ENCODE results near the gene GP1BB. TPM values are rescaled to one million over a fixed set of nuclear protein-coding genes. Genes with fewer than 3 reads are reported as not detected.

GP1BB gene
- total RNA-seq, 1 experiment from 2014 or later: 4.3 TPM

DNA sequence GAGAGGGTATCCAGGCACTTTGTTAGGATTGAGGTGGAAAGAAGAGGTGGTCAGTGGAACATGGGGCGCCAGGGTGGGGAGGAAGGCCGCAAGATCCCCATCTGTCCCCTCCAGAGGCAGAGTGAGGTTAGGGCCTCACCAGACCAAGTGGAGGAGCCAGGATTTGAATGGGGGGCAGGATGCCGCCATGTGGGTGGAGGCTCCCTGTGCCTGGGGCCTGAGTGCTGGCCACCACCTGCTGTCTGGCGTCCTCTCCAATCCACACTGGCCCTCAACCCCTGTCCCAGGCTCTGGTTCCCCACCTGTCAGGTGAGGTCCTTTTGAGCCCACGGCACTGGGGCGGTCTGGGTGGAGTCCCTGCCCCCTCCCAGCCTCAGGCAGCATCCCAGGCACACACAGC is 19.7 kb downstream of the GP1BB start:
- Mint-ChIP-seq H3K4me1 (0 out of 2 replicates have a peak, but pooled peaks cover 2% of the 10 kb centered on the region), H3K27ac (no peak overlapping the region), H3K4me3 (no peak overlapping the region), H3K9me3 (no peaks in the 10 kb centered on the region), H3K36me3 (no peaks in the 10 kb centered on the region), H3K27me3 (ENCODE audit: low read depth) (no peaks in the 10 kb centered on the region)
- CTCF ChIA-PET: interaction anchor here (1.3 to 4.4 kb wide), 3 partner anchors 12 to 64 kb away, joined by 4 to 42 read pairs (median 28); no protein-coding TSS in a partner anchor
- DNase-seq (ENCODE audit: low spot score) (no peak), ATAC-seq (no peak)
- POLR2A ChIA-PET: no interaction called here
- TF ChIP-seq, protein P1, sequence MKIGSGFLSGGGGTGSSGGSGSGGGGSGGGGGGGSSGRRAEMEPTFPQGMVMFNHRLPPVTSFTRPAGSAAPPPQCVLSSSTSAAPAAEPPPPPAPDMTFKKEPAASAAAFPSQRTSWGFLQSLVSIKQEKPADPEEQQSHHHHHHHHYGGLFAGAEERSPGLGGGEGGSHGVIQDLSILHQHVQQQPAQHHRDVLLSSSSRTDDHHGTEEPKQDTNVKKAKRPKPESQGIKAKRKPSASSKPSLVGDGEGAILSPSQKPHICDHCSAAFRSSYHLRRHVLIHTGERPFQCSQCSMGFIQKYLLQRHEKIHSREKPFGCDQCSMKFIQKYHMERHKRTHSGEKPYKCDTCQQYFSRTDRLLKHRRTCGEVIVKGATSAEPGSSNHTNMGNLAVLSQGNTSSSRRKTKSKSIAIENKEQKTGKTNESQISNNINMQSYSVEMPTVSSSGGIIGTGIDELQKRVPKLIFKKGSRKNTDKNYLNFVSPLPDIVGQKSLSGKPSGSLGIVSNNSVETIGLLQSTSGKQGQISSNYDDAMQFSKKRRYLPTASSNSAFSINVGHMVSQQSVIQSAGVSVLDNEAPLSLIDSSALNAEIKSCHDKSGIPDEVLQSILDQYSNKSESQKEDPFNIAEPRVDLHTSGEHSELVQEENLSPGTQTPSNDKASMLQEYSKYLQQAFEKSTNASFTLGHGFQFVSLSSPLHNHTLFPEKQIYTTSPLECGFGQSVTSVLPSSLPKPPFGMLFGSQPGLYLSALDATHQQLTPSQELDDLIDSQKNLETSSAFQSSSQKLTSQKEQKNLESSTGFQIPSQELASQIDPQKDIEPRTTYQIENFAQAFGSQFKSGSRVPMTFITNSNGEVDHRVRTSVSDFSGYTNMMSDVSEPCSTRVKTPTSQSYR (CRISPR knock-in tag; IDR thresholded peaks at IDR 0.05): no peak
- no peak for TF ChIP-seq E2F1 (CRISPR knock-in tag; IDR thresholded peaks at IDR 0.05)
- TF ChIP-seq ZNF425 (CRISPR knock-in tag; conservative IDR thresholded peaks at IDR 0.05): no peak
- TF ChIP-seq NR2C2 (CRISPR knock-in tag; IDR thresholded peaks at IDR 0.05): no peak
- TF ChIP-seq, protein P2, sequence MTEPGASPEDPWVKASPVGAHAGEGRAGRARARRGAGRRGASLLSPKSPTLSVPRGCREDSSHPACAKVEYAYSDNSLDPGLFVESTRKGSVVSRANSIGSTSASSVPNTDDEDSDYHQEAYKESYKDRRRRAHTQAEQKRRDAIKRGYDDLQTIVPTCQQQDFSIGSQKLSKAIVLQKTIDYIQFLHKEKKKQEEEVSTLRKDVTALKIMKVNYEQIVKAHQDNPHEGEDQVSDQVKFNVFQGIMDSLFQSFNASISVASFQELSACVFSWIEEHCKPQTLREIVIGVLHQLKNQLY (CRISPR knock-in tag; IDR thresholded peaks at IDR 0.05): no peak
- TF ChIP-seq GABPB1 (CRISPR knock-in tag; IDR thresholded peaks at IDR 0.05): no peak
- no peak for TF ChIP-seq ZNF396 (CRISPR knock-in tag; IDR thresholded peaks at IDR 0.05; ENCODE audit: borderline replicate concordance)
- TF ChIP-seq, protein P3, sequence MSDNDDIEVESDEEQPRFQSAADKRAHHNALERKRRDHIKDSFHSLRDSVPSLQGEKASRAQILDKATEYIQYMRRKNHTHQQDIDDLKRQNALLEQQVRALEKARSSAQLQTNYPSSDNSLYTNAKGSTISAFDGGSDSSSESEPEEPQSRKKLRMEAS (CRISPR knock-in tag; IDR thresholded peaks at IDR 0.05): no peak
- TF ChIP-seq CBFB (CRISPR knock-in tag; IDR thresholded peaks at IDR 0.05; ENCODE audit: low read depth): no peak
- no peak for TF ChIP-seq CREM (CRISPR knock-in tag; IDR thresholded peaks at IDR 0.05)
- no peak for TF ChIP-seq NFYB (CRISPR knock-in tag; conservative IDR thresholded peaks at IDR 0.05; ENCODE audit: low read depth)
- no peak for TF ChIP-seq NFATC4 (CRISPR knock-in tag; IDR thresholded peaks at IDR 0.05)
- TF ChIP-seq TCF7 (CRISPR knock-in tag; IDR thresholded peaks at IDR 0.05; ENCODE audit: low read depth): no peak
- no peak for TF ChIP-seq ZNF121 (CRISPR knock-in tag; IDR thresholded peaks at IDR 0.05)
- TF ChIP-seq FOXK1 (CRISPR knock-in tag; IDR thresholded peaks at IDR 0.05): no peak

- ATAC-seq (no peak), DNase-seq (ENCODE audit: low spot score) (no peak)
- Mint-ChIP-seq H3K27ac (no peak overlapping the region), H3K4me1 (0 out of 2 replicates have a peak, but pooled peaks cover 2% of the 10 kb centered on the region), H3K4me3 (no peak overlapping the region), H3K27me3 (ENCODE audit: low read depth) (no peaks in the 10 kb centered on the region), H3K36me3 (no peaks in the 10 kb centered on the region), H3K9me3 (no peaks in the 10 kb centered on the region)
- CTCF ChIA-PET: interaction anchor here (1.3 to 4.4 kb wide), 2 partner anchors 13 to 64 kb away, joined by 4 to 42 read pairs; no protein-coding TSS in a partner anchor
- POLR2A ChIA-PET: no interaction called here
- no peak for TF ChIP-seq E2F4 (CRISPR knock-in tag; IDR thresholded peaks at IDR 0.05; ENCODE audit: borderline replicate concordance, low read depth)
- no peak for TF ChIP-seq NFYB (CRISPR knock-in tag; conservative IDR thresholded peaks at IDR 0.05; ENCODE audit: low read depth)
- no peak for TF ChIP-seq ZNF396 (CRISPR knock-in tag; IDR thresholded peaks at IDR 0.05; ENCODE audit: borderline replicate concordance)
- TF ChIP-seq FOXJ3 (CRISPR knock-in tag; IDR thresholded peaks at IDR 0.05; ENCODE audit: borderline replicate concordance): no peak
- TF ChIP-seq ZNF263 (CRISPR knock-in tag; IDR thresholded peaks at IDR 0.05; ENCODE audit: low read depth): no peak
- TF ChIP-seq, protein P4, sequence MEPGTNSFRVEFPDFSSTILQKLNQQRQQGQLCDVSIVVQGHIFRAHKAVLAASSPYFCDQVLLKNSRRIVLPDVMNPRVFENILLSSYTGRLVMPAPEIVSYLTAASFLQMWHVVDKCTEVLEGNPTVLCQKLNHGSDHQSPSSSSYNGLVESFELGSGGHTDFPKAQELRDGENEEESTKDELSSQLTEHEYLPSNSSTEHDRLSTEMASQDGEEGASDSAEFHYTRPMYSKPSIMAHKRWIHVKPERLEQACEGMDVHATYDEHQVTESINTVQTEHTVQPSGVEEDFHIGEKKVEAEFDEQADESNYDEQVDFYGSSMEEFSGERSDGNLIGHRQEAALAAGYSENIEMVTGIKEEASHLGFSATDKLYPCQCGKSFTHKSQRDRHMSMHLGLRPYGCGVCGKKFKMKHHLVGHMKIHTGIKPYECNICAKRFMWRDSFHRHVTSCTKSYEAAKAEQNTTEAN (CRISPR knock-in tag; IDR thresholded peaks at IDR 0.05): no peak
- TF ChIP-seq, protein P5, sequence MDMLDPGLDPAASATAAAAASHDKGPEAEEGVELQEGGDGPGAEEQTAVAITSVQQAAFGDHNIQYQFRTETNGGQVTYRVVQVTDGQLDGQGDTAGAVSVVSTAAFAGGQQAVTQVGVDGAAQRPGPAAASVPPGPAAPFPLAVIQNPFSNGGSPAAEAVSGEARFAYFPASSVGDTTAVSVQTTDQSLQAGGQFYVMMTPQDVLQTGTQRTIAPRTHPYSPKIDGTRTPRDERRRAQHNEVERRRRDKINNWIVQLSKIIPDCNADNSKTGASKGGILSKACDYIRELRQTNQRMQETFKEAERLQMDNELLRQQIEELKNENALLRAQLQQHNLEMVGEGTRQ (CRISPR knock-in tag; IDR thresholded peaks at IDR 0.05): no peak
- TF ChIP-seq, protein P6, sequence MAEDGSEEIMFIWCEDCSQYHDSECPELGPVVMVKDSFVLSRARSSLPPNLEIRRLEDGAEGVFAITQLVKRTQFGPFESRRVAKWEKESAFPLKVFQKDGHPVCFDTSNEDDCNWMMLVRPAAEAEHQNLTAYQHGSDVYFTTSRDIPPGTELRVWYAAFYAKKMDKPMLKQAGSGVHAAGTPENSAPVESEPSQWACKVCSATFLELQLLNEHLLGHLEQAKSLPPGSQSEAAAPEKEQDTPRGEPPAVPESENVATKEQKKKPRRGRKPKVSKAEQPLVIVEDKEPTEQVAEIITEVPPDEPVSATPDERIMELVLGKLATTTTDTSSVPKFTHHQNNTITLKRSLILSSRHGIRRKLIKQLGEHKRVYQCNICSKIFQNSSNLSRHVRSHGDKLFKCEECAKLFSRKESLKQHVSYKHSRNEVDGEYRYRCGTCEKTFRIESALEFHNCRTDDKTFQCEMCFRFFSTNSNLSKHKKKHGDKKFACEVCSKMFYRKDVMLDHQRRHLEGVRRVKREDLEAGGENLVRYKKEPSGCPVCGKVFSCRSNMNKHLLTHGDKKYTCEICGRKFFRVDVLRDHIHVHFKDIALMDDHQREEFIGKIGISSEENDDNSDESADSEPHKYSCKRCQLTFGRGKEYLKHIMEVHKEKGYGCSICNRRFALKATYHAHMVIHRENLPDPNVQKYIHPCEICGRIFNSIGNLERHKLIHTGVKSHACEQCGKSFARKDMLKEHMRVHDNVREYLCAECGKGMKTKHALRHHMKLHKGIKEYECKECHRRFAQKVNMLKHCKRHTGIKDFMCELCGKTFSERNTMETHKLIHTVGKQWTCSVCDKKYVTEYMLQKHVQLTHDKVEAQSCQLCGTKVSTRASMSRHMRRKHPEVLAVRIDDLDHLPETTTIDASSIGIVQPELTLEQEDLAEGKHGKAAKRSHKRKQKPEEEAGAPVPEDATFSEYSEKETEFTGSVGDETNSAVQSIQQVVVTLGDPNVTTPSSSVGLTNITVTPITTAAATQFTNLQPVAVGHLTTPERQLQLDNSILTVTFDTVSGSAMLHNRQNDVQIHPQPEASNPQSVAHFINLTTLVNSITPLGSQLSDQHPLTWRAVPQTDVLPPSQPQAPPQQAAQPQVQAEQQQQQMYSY (CRISPR knock-in tag; IDR thresholded peaks at IDR 0.05): no peak
Observed at GRCh38 chr22:19743651-19744050, 20.3 kb downstream of the GP1BB start.

Data from WTC11 (cell line).